SK-N-MC (cell line): Measurements from ENCODE around the gene PTPRN2.

Source experiments
- EZH2 ChIP-seq: fragments of 200-600 bp; sonication (generic); IDR thresholded peaks from one replicate; pipeline ENCODE4 v1.6.1; 2017; ENCODE audit warnings: antibody characterized with exemption
- FOXP2 ChIP-seq: optimal IDR thresholded peaks from 2 replicates; pipeline ENCODE3; 2011; ENCODE audit warnings: mild to moderate bottlenecking, moderate library complexity; ENCODE audit not compliant: insufficient read depth; ENCODE audit errors: extremely low read length, control extremely low read depth
- POLR2AphosphoS5 ChIP-seq: IDR thresholded peaks from 2 replicates; pipeline ENCODE4 v1.6.1; 2012; ENCODE audit warnings: mild to moderate bottlenecking, low read depth, low read length, borderline replicate concordance

DNA sequence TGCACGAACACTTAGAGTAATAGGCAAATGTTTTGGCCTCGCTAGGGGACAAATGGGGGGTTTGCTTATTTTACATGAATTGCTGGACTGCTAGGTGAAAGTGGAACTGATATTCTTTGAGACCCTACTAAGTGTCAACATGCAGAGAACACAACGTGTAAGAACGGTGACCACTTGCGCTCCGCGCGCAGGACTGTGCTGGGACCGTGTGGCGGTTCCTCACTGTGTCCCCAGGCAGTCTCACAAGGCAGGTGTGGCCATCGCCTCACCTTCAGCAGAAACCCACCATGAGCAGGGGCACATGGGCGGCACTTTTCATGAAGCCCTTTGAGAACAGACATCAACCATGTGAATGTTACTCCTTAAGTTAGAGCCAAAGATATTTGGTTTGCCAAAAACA lies 27.2 kb downstream of the PTPRN2 start:
- no peak for TF ChIP-seq POLR2AphosphoS5
- no peak for TF ChIP-seq EZH2
- no peak for TF ChIP-seq FOXP2
